Femur (tissue), 1 donor: ENCODE results near the gene SLC39A9.

Source experiments
- DNase-seq: peaks from one replicate; pipeline ENCODE4 v3.0.0-alpha.2; 2017

SLC39A9 gene, protein sequence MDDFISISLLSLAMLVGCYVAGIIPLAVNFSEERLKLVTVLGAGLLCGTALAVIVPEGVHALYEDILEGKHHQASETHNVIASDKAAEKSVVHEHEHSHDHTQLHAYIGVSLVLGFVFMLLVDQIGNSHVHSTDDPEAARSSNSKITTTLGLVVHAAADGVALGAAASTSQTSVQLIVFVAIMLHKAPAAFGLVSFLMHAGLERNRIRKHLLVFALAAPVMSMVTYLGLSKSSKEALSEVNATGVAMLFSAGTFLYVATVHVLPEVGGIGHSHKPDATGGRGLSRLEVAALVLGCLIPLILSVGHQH

DNA sequence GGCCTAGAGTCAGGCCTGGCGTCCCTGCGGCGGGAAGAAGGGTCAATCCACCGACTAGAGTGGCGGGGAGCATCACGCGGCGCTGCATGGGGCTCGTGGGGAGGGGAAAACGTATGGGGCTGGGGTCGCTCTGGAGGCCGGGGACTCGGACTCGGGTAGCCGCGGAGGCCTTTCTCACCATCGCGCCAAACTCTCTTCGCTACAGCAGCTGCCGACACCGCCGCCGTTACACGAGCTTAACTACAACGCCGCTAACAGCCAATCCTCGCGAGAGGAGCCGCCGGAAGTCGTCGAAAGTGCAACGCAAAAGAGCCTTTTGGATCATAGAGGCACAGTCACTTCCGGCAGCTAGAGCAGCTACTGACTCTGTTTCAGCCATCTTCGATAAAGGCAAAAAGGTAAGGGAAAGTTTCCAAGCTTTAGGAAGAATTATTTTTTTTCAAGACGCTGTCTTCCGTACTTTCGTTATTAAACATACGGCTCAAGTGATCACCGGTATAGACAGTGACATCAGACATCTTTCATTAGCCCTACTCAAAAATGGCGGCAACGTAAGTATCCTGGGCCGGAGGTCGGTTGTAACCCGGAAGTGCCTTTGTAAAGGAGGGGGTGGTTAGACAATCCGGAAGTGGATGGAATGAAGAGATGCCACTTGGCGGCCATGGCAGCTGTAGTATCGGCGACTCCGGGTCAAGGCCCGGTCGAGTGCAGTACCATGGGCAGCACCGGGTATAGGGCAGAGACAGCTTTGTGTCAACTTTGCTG, at the start of gene SLC39A9, which contains the start of gene ERH:
SLC39A9 (plus strand) TSS at position 640 of the 765 bp plus-strand sequence. CDS start 678 bp downstream, outside the sequence.
ERH (minus strand) TSS at position 247 of the 765 bp plus-strand sequence; CDS start at position 181, 66 bp downstream.
- DNase-seq = peak; percentile 98

DNA sequence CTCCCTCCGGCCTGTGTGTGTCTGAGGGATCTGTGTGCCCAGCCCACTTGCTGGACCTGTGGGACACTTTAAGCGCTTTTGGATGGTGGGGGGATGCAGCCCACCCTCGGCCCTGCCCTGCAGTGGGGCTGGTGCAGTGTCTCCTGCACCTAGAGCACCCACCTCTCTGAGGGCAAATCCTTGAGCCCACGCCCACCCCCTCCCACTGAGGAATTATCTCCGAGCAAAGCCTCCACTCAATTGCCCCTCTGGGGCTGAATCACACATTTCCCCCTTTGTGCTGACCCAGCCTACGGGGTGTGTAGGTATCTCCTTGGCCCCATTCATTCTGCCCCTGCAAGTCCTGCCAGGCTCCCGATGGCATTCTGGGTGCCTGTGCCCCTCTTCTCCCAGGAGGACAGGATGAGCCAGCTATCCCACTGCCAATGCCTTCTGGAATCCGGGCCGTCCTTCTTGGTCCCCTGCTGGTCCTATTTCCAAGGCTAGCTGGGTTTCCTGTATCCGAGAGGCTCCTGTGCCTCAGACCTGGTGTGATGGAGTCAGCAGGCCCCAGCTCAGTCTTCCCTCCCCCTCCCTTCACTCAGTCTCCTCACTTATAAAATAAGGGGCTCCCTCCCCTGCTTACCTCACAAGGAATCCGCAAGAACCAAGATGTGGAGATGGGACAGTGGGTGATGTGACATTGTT, 49.3 kb upstream of the SLC39A9 start:
- DNase-seq = no peak

- DNase-seq = no peak
These were observed 47.6 kb upstream of the SLC39A9 start for GRCh38 chr14:69350892-69351291.

DNA sequence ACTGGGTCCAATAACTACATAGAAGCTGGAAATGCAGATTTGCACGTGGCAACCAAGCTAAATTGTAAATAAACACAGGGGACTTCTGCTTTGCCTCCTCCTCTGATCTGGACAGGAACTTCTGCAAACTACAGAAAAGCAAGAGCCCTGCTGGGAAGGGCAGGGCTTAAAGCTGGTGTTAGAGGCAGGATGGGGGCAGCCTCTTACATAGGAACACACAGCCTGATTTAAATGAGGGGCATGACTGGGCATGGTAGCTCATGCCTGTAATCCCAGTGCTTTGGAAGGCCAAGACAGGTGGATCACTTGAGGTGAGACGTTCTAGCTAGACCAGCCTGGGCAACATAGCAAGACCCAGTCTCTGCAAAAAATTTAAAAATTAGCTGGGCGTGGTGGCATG, 47.1 kb upstream of the SLC39A9 start:
- no peak for DNase-seq

GRCh38 chr14:69351911-69352310, 46.6 kb upstream of the SLC39A9 start:
- DNase-seq = no peak

DNA sequence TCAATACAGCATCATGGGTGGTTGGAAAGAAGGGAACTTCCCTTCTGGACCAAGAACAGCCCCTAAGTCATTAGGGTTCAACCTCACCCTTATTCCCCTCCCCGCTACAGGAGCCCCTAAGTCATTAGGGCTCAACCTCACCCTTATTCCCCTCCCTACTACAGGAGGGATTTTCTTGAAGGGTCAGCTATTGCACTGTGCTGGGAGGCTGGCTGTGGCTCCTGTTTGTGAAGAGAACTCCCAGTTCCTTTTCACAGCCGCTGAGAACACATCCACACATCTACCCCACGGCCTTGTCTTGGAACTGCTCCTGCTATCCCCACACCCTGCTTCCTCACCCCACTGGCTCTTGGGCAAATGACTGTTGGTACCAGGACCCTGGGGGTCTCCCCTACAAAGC, 45.3 kb upstream of the SLC39A9 start:
- DNase-seq = no peak

GRCh38 chr14:69354383-69355153, 43.9 kb upstream of the SLC39A9 start:
- no peak for DNase-seq

DNA sequence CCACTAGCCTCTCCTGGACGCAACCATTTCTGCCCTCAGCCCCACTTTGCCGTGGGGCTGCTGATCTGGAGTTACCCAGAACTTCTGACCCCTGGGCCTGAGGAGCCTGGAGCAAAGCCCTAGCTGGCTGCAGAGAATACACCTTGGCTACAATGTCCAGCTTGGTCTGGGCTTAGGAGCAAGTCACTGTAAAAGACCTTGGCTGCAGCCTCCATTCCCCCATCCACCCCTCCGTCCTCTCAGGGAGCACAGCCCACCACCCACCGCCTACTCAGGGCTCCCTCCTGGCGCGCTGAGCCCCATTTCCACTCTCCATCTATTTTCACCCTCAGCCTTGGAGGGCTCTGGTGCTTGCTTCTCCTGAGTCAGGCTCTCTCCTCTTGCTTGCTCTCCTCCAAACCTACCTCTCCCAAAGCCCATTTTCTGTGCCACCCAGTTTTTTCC, 43.3 kb upstream of the SLC39A9 start:
- no peak for DNase-seq

DNA sequence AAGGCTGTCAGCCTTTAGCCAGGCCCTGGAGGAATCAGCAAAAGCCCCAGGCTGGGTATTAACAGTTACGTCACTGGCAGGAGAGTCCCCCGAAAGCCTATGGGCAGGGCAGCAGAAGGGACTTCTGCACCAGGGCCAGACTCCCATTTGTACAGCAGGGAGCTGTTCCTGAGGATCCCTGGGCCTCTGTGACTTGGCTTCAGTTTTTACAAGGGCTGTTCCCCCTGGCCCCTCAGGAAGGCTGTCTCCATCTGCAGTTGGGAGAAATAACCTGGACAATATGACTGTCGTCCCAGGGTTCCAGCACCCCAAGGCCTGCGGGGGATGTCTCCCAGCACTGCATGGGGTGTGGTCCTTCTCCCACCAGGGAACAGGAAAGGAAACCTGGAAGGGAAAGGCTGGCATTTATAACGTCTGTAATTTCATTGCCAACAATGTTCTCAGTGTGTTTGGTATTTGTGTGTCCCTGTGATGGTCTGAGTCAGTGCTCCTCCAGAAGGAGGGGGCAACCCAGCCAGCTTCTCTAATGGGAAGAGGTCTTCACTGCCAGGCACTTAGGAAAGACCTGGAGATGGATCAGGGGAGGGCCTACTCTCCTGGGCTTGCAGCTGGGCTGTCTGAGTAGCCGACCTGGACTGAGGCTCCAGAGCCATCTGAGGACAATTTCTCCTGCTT, 42.7 kb upstream of the SLC39A9 start:
- peak; percentile 43 for DNase-seq

- DNase-seq = no peak
These were observed 41.5 kb upstream of the SLC39A9 start for GRCh38 chr14:69356903-69357543.

GRCh38 chr14:69357544-69358200, 40.8 kb upstream of the SLC39A9 start:
- DNase-seq = no peak

- no peak for DNase-seq
These were observed 40.1 kb upstream of the SLC39A9 start for GRCh38 chr14:69358233-69358963.

GRCh38 chr14:69358966-69359365, 39.5 kb upstream of the SLC39A9 start:
- DNase-seq = no peak

DNA sequence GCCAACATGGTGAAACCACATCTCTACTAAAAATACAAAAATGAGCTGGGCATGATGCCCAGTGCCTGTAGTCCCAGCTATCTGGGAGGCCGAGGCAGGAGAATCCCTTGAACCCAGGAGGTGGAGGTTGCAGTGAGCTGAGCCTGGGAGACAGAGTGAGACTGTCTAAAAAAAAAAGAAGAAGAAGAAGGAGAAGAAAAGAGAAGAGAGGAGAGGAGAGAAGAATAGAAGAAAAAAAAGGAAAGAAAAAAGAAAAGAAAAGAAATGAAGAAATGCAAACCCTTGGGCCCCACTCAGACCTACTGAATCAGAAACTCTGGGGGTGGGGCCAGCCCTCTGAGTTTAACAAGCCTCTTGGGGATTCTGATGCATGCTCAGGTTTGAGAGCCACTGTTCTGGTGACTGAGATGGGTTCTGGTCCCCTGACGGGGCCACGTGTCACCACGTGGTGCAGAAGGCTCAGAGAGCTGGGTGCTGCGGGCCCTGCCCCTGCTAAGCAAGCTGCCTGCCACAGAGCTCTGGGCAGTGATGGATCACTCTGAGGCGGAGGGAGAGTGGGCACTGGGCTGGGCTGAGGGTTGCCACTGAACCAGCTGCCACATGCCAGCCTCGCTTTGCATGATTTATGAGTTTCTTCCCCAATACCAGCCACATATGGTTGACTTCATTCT, 37.9 kb upstream of the SLC39A9 start:
- no peak for DNase-seq

GRCh38 chr14:69363055-69363454, 35.4 kb upstream of the SLC39A9 start:
- peak; percentile 41 for DNase-seq

DNA sequence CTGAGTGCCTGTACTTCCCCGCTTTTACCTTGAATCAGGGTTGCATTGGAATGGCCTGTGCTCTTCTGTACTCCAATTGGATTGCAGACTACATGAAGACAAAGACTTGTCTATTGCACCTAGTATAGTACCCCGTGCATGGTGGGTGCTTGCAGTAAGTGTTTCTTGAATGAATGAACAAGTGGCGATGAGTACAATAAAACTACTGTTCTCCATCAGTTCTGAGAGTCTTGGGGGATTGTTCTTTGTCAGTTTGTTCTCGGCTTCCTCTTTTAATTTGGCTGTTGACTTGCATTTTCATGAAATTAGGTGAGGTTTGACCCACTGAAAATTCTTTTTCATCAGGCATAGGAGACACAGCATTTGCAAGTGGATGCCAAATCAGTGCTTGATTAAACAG, 34.5 kb upstream of the SLC39A9 start:
- DNase-seq = no peak

- no peak for DNase-seq
These were observed 34.1 kb upstream of the SLC39A9 start for GRCh38 chr14:69364378-69364777.

DNA sequence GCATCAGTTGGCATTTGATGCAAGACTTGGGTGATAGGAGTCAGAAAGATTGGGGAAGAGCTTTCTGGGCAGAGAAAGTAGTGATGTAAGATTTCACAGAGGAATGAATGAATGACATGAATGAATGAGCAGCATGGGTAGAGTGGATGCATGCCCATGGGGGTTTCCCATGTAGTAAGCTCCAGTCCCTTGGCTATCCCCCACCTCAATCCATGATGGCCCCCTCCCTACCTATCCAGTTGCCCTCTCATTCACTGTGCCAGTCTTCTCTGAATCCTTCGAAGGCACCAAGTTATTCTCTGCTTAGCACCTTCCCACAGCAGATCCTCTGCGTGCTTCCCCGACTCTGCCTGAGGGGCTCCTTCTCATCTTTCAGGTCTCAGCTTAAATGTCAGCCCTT, 32.4 kb upstream of the SLC39A9 start:
- no peak for DNase-seq

GRCh38 chr14:69366761-69367160, 31.7 kb upstream of the SLC39A9 start:
- no peak for DNase-seq

DNA sequence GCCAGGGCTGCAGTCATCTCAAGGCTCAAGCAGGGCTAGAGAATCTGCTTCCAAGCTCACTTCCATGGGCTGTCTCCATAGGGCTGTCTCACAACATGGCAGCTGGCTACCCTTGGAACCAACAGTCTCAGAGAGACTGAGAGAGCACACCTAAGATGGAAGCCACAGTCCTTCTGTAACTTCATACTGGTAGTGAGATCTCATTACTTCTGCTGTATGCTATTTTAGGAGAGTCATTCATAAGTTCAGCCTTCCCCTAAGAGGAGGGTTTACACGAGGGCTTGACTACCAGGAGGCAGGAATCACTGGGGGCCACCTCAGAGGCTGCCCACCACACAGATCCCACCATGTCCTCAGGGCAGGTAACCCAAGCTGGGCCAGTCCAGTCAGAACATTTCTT, 30.1 kb upstream of the SLC39A9 start:
- no peak for DNase-seq
